Midbrain (tissue), 1 donor: ENCODE data around the gene MC1R.
"Not testable (repeated sequence)": the region's sequence is repeated elsewhere in the genome, so short reads cannot be mapped to it uniquely, and the experiment has no call there.

Experiments used
- DNase-seq: peaks from one replicate; lab custom pipeline; 2025; lab: John Stamatoyannopoulos, UW

Gene MC1R

DNA sequence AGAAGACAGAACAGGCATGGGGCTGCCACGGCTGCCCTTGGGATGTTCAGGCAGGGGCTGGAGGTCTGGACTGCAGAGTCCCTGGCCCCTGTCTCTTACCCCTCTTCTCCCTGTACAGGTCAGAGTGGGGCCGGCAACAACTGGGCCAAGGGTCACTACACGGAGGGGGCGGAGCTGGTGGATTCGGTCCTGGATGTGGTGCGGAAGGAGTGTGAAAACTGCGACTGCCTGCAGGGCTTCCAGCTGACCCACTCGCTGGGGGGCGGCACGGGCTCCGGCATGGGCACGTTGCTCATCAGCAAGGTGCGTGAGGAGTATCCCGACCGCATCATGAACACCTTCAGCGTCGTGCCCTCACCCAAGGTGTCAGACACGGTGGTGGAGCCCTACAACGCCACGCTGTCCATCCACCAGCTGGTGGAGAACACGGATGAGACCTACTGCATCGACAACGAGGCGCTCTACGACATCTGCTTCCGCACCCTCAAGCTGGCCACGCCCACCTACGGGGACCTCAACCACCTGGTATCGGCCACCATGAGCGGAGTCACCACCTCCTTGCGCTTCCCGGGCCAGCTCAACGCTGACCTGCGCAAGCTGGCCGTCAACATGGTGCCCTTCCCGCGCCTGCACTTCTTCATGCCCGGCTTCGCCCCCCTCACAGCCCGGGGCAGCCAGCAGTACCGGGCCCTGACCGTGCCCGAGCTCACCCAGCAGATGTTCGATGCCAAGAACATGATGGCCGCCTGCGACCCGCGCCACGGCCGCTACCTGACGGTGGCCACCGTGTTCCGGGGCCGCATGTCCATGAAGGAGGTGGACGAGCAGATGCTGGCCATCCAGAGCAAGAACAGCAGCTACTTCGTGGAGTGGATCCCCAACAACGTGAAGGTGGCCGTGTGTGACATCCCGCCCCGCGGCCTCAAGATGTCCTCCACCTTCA lies 16.2 kb downstream of the MC1R start:
- no peak for DNase-seq

DNA sequence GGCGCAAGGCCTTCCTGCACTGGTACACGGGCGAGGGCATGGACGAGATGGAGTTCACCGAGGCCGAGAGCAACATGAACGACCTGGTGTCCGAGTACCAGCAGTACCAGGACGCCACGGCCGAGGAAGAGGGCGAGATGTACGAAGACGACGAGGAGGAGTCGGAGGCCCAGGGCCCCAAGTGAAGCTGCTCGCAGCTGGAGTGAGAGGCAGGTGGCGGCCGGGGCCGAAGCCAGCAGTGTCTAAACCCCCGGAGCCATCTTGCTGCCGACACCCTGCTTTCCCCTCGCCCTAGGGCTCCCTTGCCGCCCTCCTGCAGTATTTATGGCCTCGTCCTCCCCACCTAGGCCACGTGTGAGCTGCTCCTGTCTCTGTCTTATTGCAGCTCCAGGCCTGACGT lies 17.0 kb downstream of the MC1R start:
- not testable (repeated sequence) for DNase-seq

DNA sequence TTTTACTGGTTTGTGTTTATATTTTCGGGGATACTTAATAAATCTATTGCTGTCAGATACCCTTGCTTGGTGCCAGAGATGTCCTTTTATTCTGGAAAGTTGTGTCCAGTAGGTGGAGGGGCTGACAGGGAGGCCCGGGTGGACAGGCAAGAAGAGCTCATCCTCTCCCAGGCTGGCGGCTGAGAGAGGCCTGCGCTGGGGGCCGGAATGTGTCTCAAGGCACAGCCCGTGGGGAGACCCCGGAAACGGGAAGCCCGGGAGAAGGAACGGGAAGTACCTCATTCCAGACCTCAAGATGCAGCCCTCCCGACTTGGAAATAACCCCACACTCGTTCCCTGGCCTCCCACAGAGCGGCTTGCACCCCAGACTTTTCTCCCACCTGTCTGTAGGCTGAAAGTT lies 17.4 kb downstream of the MC1R start:
- no peak for DNase-seq

DNA sequence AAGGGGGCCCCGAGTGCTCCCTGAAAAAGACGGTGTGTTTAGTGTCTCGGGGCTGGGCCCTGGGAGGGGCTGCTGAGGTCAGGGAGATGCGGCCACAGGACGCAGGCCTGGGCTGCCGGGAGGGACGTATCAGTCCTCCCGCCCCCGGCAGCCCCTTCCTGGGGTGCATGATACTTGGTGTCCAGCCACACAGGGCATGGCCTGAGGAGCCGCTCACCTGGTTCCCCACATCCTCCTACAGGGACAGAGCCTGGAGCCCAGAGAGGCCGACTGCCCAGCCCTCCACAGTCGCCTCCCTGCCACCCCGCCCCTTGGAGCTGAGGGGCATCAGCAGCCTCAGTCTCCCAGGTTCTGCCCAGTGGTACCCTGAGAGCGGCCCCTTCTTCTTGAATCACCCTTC lies 17.8 kb downstream of the MC1R start:
- no peak for DNase-seq

DNA sequence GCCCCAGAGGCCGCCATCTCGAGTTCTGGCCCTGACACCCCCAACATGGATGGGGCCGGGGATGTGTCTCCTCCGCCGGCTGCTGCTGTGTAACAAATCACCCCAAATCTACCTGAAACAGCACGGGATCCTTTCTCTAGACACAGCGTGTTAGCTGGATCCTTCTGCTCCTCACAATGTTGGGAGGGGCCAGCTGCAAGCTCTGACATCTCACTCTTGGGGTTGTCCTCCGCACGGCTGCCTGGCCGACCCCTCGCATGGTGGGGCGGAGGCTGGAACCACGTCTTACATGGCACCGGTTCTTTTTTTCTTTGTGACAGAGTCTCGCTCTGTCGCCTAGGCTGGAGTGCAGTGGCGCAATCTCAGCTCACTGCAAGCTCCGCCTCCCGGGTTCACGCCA lies 18.3 kb downstream of the MC1R start:
- DNase-seq, result no peak

DNA sequence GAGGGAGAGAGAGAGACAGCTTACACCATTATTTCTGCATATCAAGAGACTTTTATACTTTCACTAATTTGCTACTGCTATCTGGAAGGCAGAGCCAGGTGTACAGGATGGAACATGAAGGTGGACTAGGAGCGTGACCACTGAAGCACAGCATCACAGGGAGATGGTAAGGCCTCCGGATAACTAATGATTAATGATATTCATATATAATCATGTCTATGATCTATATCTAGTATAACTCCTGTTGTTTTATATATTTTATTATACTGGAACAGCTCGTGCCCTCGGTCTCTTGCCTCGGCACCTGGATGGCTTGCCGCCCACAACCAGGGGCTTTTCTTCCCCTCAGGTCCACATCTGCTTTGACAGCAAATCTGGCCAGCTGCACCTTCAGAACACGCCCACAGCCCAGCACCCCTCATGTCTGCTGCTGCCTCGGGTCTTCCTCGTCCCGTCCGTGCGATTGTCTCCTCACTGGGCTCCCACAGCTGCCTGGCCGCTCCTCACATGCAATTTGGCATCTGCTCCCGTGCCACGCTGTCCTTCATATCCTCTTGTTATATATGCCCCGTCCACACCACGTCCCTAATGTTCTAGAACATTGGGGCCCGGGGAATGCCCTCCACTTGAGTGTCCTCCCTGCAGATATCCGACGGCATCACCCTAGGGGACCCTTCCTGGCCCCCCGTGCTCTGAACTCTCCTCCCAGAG lies 19.7 kb downstream of the MC1R start:
- no peak for DNase-seq

DNA sequence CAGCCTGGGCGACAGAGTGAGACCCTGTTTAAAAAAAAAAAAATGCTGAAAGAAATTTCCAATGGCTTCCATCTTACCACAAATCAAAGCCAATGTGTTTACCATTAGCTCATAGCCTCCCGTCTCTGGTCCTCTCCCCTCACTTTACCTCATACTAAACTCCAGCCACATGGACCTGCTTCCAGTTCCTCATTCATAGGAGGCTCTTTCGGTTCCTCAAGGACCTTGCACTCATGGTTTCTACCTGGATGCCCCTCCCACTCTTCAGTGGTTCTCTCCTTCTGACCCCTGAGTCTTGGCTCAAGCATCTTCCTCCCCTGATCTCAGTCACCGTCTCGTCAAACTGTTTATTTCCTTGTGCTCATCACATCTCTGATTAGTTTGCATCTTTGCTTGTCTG lies 26.1 kb downstream of the MC1R start:
- no peak for DNase-seq

DNA sequence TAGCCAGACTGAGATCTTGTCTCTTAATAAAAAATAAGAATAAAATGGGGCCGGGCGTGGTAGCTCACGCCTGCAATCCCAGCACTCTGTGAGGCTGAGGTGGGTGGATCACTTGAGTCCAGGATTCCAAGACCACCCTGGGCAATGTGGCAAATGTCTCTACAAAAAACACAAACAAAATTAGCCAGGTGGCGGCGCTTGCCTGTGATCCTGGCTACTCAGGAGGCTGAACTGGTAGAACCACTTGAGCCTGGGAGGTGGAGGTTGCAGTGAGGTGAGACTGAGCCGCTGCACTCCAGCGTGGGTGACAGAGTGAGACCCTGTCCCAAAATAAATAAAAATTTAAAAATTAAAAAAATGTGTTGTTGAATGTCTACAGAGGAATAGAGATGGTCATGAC lies 27.0 kb downstream of the MC1R start:
- DNase-seq, result no peak

DNA sequence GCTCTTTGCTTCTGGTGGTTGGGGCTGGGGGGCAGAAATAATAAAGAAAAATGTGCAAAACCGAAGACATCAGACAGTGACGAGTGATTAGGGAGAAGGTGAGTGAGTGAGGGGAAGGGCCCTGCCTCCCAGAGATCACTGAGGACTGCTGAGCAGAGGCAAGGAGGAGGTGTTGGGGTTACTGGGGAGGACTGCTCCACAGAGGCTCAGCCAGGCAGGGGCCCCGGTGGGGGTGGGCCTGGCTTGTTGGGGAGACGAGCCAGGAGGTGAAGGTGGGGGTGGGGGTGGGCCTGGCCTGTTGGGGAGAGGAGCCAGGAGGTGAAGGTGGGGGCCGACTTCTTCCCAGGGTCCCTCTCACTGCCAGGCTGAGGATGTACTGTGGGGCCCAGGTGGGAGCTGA lies 27.9 kb downstream of the MC1R start:
- no peak for DNase-seq

DNA sequence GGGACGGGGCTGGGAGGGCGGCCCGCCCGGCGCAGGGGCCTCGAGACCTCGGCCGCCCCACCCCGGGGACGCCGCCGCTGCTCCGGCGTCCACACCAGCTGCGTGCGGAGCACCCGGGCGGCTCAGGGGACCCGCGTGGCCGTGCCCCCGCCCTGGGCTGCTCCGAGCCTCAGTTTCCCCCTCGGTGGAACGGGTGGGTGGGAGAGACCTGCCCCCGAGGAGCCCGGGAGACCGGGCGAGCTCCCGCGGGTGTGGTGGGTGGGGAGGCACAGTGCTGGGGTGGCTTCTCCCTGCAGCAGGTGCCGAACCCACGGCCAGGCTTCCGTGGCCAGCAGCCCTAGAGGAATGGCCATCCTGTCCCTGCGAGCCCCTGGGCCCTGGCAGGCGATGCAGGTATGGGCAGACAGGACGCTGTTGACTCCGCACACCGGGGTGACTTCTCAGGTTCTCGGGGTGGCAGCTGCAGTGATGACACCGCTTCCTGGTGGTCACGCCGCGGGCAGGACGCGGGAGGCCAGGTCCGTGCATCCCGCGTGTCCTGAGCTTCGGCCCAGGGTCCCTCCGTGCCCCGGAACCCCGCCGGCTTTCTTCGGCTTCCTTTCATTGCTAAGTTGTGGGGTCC lies 30.6 kb downstream of the MC1R start:
- no peak for DNase-seq

DNA sequence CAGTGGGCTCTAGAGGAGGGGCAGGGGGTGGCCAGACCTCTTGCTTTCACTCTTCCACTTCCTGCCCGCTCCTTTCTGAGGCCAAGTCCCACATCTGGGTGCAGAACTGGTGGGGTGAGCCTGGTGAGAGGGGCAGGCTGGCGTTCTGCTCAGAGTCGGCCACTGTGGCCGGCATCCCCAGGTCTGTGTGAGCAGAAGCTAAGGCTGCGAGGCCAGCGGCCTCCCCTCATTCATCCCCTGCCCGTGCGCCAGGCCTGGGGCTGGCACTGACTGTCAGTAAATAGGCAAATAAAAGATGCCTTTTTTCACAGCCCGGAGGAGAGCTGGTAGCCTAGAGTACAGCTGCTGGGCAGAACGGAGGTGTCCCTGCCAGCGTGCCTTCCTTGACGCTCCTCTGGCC lies 31.1 kb downstream of the MC1R start:
- no peak for DNase-seq

DNA sequence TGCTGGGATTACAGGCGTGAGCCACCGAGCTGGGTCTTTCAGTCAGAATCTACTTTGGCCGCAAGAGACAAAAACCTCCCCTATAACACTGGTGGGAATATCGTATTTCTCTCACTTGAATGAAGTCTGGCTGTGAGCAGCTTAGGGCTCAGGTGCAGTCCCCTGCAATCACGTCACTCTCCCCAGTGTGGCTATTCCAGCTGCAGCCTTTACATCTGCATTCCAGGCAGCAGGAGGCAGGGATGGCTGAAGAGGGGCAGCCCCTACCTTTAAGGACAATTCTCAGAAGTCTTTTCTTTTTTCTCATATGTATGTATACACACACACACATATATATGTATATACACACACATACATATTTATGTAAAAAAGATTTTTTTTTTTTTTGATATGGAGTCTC lies 32.8 kb downstream of the MC1R start:
- DNase-seq, result no peak

DNA sequence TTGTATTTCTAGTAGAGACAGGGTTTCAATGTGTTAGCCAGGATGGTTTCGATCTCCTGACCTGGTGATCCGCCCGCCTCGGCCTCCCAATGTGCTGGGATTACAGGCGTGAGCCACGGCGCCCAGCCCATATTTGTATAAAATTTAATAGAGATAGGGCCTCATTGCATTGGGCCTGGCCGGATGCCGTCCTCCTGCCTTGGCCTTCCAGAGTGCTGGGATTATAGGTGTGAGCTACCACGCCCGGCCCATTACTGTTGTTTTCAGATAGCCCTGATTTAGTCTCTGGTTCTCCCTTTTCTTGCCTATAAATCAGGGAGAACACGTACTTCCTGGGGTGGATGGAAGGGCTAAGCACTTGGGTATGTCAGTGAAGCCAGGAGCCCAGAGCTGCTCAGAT lies 33.4 kb downstream of the MC1R start:
- no peak for DNase-seq

DNA sequence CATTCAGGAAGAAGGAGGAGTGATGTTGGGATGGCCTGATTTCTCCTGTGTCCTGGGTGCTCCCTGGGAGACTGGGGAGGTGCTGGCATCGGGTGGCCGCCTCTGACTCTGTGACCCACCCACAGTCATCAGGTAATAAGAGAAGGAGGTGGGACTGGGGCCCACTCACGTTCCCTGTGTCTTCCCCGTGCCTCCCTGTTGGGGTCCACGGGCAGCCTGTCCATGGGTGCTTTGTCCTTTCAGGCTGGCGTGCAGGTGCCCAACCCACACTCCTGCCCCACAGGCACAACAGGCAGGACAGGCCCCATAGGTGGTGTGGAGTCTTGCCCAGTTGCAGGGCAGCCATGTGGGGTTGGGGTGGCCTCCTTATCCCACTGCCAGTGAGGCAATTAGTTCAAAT lies 33.9 kb downstream of the MC1R start:
- no peak for DNase-seq

DNA sequence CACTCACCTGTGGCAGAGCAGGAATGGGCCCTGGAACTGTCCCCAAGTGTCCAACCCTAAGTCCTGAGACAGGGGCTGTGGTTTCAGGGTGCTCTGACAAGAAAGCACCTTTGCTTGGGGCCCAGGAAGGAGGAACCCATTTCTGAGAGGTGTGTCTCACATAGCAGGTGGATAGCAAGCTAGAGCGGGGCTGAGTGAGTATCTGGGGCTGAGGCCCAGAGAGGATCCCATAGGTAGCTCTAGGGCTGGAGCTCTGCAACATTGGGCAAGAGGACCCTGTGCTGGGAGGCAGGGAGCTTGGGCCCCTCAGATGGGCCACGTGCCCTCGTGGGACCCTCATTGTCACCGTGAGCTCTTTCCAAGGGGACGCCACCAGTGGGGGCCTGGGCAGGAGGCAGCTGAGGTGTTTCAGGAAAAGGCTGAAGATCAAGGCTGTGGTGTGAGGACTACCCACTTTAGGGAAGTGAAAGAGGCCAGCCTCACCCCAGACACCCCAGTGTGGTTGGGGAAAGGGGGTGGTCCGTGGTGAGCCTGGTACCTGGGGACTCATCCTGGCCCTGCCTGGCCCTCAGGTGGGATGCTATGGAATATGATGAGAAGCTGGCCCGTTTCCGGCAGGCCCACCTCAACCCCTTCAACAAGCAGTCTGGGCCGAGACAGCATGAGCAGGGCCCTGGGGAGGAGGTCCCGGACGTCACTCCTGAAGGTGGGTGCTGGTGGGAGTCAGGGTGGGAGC lies 35.2 kb downstream of the MC1R start:
- no peak for DNase-seq

DNA sequence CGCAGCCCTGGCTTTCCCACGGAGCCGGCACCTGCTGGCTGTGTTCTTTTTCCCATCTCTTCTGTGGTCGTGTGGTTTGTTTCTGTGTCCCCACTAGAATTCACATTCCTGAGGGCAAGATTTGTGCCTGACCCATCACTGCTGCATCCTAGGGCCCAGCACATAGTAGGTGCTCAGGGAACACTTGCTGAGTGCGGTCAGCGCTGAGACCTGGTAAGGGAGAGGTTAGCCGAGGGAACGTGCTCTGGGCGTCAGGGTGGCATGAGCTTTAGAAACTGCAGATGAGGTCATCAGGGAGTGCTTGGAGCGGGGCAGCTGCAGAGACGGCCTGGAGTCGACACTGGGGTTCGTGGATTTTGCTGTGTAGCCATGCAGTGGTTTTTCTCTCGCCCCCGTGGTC lies 35.8 kb downstream of the MC1R start:
- DNase-seq, result no peak

DNA sequence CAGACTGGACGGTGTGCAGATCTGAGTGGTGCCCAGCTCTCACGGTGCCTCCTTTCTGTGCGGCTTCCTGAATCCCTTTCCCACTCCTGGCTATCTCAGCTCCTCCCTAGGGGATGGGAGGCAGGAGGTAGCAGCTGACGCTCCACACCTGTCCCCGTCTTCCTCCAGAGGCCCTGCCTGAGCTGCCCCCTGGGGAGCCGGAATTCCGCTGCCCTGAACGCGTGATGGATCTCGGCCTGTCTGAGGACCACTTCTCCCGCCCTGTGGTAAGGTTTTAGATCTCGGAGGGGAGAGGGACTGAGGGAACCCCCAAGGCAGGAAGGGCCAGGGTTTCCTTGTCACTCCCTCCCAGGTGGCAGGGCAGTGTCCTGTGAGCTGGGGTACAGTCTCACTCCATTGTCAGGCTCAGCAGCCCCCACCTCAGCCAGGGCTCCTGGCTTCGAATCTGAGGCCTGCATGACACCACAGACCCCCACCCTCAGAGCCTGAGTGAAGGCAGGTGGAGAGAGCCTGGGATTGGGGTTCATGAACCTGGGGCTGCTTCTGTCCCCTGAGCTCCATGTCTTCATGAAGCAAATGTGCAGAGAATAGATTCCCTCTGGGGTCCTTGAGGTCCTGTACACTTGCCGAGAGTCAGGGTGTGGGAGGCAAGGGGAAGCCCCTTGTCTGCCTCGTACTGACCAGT lies 36.5 kb downstream of the MC1R start:
- no peak for DNase-seq

DNA sequence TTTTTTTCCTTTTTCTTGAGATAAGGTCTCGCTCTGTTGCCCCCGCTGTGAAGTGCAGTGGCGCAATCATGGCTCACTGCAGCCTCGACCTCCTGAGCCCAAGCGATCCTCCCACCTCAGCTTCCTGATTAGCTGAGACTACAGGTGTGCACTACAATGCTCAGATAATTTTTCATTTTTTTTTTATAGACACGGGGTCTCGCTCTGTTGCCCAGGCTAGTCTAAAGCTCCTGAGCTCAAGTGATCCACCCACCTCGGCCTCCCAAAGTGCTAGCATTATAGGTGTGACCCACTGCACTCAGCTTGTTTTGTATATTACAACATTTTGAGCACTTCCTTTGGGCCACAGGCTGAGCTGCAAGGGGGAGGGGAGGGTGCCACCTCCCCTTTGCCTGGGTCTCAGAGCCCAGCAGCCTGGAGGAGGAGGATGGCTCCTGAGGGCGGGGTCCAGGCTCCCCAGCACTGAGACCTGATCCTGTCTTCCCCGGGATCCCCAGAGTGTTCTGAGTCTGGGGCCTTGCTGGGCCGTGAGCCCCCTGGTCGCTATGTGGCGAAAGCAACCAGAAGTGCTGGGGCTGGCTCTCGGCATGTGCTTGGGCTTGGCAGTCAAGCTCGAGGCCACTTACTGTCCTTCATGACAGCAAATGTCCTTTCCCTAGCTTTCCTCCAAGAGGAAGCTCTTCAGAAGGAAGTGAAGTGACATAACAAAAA lies 38.0 kb downstream of the MC1R start:
- DNase-seq, result no peak

DNA sequence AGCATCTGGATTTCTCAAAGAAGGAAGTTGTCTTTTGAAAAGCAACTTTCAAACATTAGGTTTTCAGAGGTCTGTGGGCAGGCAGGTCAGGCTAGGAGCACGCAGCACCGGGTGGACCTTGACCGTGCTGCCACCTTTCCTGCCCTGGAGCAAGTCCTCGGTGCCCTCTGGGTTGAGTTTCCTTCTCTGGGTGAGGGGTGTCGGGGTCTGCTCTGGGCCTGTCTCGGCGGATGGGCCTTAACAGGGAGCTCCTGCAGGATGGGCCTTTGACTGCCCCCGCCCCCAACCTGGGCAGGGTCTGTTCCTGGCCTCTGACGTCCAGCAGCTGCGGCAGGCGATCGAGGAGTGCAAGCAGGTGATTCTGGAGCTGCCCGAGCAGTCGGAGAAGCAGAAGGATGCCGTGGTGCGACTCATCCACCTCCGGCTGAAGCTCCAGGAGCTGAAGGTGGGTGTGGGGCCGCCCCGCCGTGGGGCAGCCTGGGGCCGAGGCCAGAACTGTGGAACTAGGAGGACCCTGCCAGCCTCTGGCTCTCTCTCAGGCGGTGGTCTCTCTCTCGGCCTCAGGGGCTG lies 38.6 kb downstream of the MC1R start:
- DNase-seq, result no peak

DNA sequence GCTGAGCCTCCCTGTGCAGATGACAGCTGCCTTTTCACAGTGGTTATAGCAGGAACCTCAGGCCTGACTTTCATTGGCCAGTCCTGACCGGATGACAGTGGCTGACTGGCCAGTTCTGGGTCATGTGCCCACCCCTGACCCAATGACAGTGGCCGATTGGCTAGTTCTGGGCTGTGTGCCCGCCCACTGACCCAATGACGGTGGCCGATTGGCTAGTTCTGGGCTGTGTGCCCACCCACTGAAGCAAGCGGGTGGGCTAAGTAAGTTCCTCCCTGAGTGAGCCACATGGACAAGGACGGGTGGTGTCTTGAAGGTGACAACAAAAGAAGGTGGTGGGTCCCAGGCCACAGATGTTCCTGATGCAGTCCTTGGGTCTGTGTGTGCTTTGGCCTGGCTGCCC lies 39.4 kb downstream of the MC1R start:
- peak; percentile 17 for DNase-seq

DNA sequence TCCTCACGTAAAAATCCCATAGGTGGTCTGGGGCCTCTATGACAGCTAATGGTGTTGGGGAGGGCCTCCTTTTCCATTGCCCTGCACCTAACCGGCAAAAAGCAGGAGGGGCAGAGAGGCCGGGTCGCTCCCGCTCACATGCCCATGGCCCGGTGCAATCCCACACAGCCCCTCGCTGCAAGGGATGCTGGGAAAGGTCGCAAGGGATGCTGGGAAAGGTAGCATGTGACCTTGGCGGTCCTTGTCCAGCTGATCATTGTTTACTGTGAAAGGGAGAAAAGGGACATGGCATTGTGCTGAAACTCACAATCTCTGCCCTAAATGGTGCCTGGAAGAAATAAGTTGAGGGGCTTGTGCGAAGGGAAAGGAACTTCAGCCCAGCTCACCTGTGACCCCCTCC lies 39.9 kb downstream of the MC1R start:
- no peak for DNase-seq
